ENCODE results near the gene ENOPH1. TPM values are rescaled to one million over a fixed set of nuclear protein-coding genes. Genes with fewer than 3 reads are reported as not detected.

Gene ENOPH1
- total and polyA plus RNA-seq, 9 of the 15 experiments (the other 6 are each of a cell fraction or from before 2014, with no cell fraction given) = 29.8 to 71.4 (median 48.9) TPM

- TF ChIP-seq E2F8 (IDR thresholded peaks at IDR 0.05; ENCODE audit: low read depth, partially characterized antibody) (peak; percentile 70), RB1 (IDR thresholded peaks at IDR 0.05; ENCODE audit: low read depth) (peak; percentile 61), KLF6 (CRISPR knock-in tag; IDR thresholded peaks at IDR 0.05; ENCODE audit: borderline replicate concordance) (no peak), EP300 (IDR thresholded peaks at IDR 0.05; ENCODE audit: low read length) (no peak), CTBP1 (IDR thresholded peaks at IDR 0.05; ENCODE audit: borderline replicate concordance) (peak; percentile 59; the same call in 1 of the 2 replicates), PBX2 (CRISPR knock-in tag; IDR thresholded peaks at IDR 0.05; ENCODE audit: low read depth) (no peak), PBX2 (tag; conservative IDR thresholded peaks at IDR 0.05; ENCODE audit: low read depth) (peak; percentile 29; the same call in 1 of the 2 replicates), CBFA2T2 (conservative IDR thresholded peaks at IDR 0.05) (peak; percentile 51), TBP (optimal IDR thresholded peaks at IDR 0.05; ENCODE audit: low read depth, low read length) (no peak), PPARD (CRISPR knock-in tag; IDR thresholded peaks at IDR 0.05) (no peak), ETV5 (CRISPR knock-in tag; IDR thresholded peaks at IDR 0.05; ENCODE audit: low read depth) (peak; percentile 86; the same call in 1 of the 2 replicates), U2AF2 (optimal IDR thresholded peaks at IDR 0.05; ENCODE audit: low read depth, low read length) (no peak), KLF13 (tag; IDR thresholded peaks at IDR 0.05; ENCODE audit: borderline replicate concordance, low read depth) (peak; percentile 8; the same call in 1 of the 2 replicates), ZNF655 (CRISPR knock-in tag; IDR thresholded peaks at IDR 0.05) (no peak), PCBP1 (IDR thresholded peaks at IDR 0.05; ENCODE audit: low read depth, low read length, poor library complexity, severe bottlenecking) (peak; percentile 15), GTF2F1 (IDR thresholded peaks at IDR 0.05; ENCODE audit: low read depth, low read length) (peak; percentile 65; the same call in 1 of the 2 replicates), E2F6 (IDR thresholded peaks at IDR 0.05; ENCODE audit: borderline replicate concordance in 1 of 2, extremely low read depth in 1 of 2, insufficient read depth in 1 of 2, insufficient read length in 1 of 2, low read depth in 1 of 2, low read length in 1 of 2, poor library complexity in 1 of 2, severe bottlenecking in 1 of 2) (peak; percentile 99 to 100), TCF3 (CRISPR knock-in tag; IDR thresholded peaks at IDR 0.05) (peak; percentile 25; the same call in 1 of the 2 replicates), ZNF311 (CRISPR knock-in tag; IDR thresholded peaks at IDR 0.05) (no peak), RBFOX2 (IDR thresholded peaks at IDR 0.05; ENCODE audit: low read depth, low read length) (peak; percentile 70)
Observed at GRCh38 chr4:82430193-82430963, at the start of gene ENOPH1, which contains the start of gene HNRNPDL (continued).
